HepG2 (cell line): ENCODE data around the gene ZNF628. TPM values are rescaled to one million over a fixed set of nuclear protein-coding genes. Genes with fewer than 3 reads are reported as not detected.

Experiments used
- AKAP8 ChIP-seq: sonication (generic); formaldehyde crosslinking; IDR thresholded peaks from 2 replicates; pipeline ENCODE4 v1.5.1; 2020; ENCODE audit warnings: mild to moderate bottlenecking, missing genetic modification reagents
- ARID4A ChIP-seq: sonication (generic); formaldehyde crosslinking; IDR thresholded peaks from 2 replicates; pipeline ENCODE4 v1.5.0; 2020; ENCODE audit warnings: mild to moderate bottlenecking, missing genetic modification reagents, borderline replicate concordance
- CAMTA2 ChIP-seq: sonication (generic); formaldehyde crosslinking; IDR thresholded peaks from 2 replicates; pipeline ENCODE4 v1.4.0; 2020; ENCODE audit warnings: mild to moderate bottlenecking, missing genetic modification reagents, borderline replicate concordance
- ETV5 ChIP-seq: IDR thresholded peaks from 2 replicates; pipeline ENCODE4 v1.6.1; 2018; ENCODE audit warnings: missing biosample characterization, missing genetic modification reagents, inconsistent platforms, borderline replicate concordance
- MBD4 ChIP-seq: IDR thresholded peaks from 2 replicates; pipeline ENCODE4 v1.6.1; 2012; ENCODE audit warnings: low read length, inconsistent platforms, borderline replicate concordance
- ZBTB42 ChIP-seq: sonication (generic); formaldehyde crosslinking; IDR thresholded peaks from 2 replicates; pipeline ENCODE4 v1.5.0; 2020; ENCODE audit warnings: mild to moderate bottlenecking, missing genetic modification reagents
- ZNF138 ChIP-seq: sonication (generic); formaldehyde crosslinking; IDR thresholded peaks from 2 replicates; pipeline ENCODE4 v1.5.0; 2020; ENCODE audit warnings: mild to moderate bottlenecking, low read depth, missing genetic modification reagents
- ZNF180 ChIP-seq: sonication (generic); formaldehyde crosslinking; IDR thresholded peaks from 2 replicates; pipeline ENCODE4 v1.4.0; 2020; ENCODE audit warnings: low read depth, missing genetic modification reagents, borderline replicate concordance
- ZNF232 ChIP-seq: sonication (generic); formaldehyde crosslinking; IDR thresholded peaks from 2 replicates; pipeline ENCODE4 v1.4.0; 2020; ENCODE audit warnings: missing genetic modification reagents, borderline replicate concordance
- ZNF256 ChIP-seq: sonication (generic); formaldehyde crosslinking; conservative IDR thresholded peaks from 2 replicates; pipeline ENCODE4 v1.4.0; 2020; ENCODE audit warnings: missing genetic modification reagents
- ZNF264 ChIP-seq: sonication (generic); formaldehyde crosslinking; IDR thresholded peaks from 2 replicates; pipeline ENCODE4 v1.4.0; 2020; ENCODE audit warnings: missing genetic modification reagents
- ZNF331 ChIP-seq: sonication (generic); formaldehyde crosslinking; IDR thresholded peaks from 2 replicates; pipeline ENCODE4 v1.4.0; 2020; ENCODE audit warnings: missing genetic modification reagents
- ZNF430 ChIP-seq: sonication (generic); formaldehyde crosslinking; IDR thresholded peaks from 2 replicates; pipeline ENCODE4 v1.9.0; 2021; ENCODE audit warnings: mild to moderate bottlenecking, missing genetic modification reagents
- ZNF678 ChIP-seq: sonication (generic); formaldehyde crosslinking; IDR thresholded peaks from 2 replicates; pipeline ENCODE4 v1.4.0; 2020; ENCODE audit warnings: mild to moderate bottlenecking, missing genetic modification reagents
- ZNF83 ChIP-seq: sonication (generic); formaldehyde crosslinking; IDR thresholded peaks from 2 replicates; pipeline ENCODE4 v1.4.0; 2020; ENCODE audit warnings: missing genetic modification reagents, mild to moderate bottlenecking, borderline replicate concordance
- ZNF891 ChIP-seq: sonication (generic); formaldehyde crosslinking; IDR thresholded peaks from 2 replicates; pipeline ENCODE4 v1.5.0; 2020; ENCODE audit warnings: mild to moderate bottlenecking, missing genetic modification reagents
- ZSCAN12 ChIP-seq: sonication (generic); formaldehyde crosslinking; IDR thresholded peaks from 2 replicates; pipeline ENCODE4 v1.9.0; 2021; ENCODE audit warnings: mild to moderate bottlenecking, missing genetic modification reagents
- ZSCAN22 ChIP-seq: sonication (generic); formaldehyde crosslinking; IDR thresholded peaks from 2 replicates; pipeline ENCODE4 v1.4.0; 2020; ENCODE audit warnings: mild to moderate bottlenecking, missing genetic modification reagents
- polyA plus RNA-seq, 8 experiments: library from polyadenylated mRNA; depleted of rRNA in 3 of 8; stranded (reverse) in 7 of 8; unstranded in 1 of 8; fragments of >200 nt; fragmentation: Illumina TruSeq in 4 of 8; extraction: Trizol in 4 of 8; gene quantifications; 2 replicates each; pipeline versions ENCODE4 v1.2.1 to v1.2.3, GENCODE V29; 2011 to 2016; ENCODE audit warnings: low read depth in 4 of 8, missing spikeins in 1 of 8, mixed read lengths in 1 of 8; ENCODE audit not compliant: insufficient read depth in 1 of 8
- total RNA-seq, 5 experiments: library from RNA; depleted of rRNA; stranded (reverse); fragments of >200 nt; fragmentation: Illumina TruSeq; extraction: Trizol; gene quantifications; 2 replicates each; pipeline ENCODE4 v1.2.3, GENCODE V29; 2016; ENCODE audit warnings: low read depth in 1 of 5
- TF ChIP-seq, protein P1 (sequence below), 2 experiments: fragments of 450-650 bp in 1 of 2; sonication (generic) in 1 of 2; formaldehyde crosslinking; IDR thresholded peaks; 2 replicates each; pipeline versions ENCODE4 v1.5.0 to v1.8.0; 2020 to 2022; ENCODE audit warnings: mild to moderate bottlenecking in 1 of 2, missing genetic modification reagents in 1 of 2
- TF ChIP-seq, protein P2 (sequence below): sonication (generic); formaldehyde crosslinking; IDR thresholded peaks from 2 replicates; pipeline ENCODE4 v1.4.0; 2020; ENCODE audit warnings: mild to moderate bottlenecking, missing genetic modification reagents

Gene ZNF628
- total and polyA plus RNA-seq, 2 of the 13 experiments (the other 11 are each of a cell fraction or from before 2014, with no cell fraction given), result 0.54 to 1.2 TPM

DNA sequence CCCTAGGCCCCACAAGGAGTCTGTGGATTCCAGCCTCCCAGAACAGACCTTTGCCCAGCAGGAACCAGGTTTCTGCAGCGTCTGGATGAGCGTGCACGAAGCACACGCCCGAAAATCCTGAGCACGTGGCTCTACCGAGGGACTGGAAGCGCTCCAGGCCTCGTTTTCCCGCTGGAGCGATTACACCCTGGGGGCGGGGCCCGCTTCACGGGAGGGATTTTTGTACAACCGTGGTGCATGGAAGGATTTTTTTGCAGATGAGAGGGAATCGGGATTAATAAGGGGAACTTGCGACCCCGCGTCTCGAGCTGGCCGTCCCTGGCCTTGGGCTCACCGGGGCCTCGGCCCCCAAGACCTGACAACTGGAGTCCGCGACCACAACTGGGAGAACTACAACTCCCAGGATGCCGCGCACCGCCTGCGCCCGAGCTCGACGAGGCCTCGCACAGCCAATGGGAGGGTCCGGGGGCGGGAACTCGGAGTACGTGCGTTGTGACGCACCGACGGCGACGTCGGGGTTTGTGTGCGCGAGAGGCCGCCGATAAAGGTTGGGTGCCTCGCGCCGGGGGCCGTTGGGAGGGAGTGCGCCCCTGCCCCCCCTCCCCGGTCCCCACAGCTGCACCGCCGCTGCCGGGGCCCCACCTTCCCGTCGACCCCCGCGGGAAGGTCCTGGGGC lies at the start of gene ZNF628 (continued):
- TF ChIP-seq ZSCAN12 (CRISPR knock-in tag) (peak; percentile 86; the same call in 1 of the 2 replicates), ZNF138 (CRISPR knock-in tag) (0 out of 2 replicates have a peak, but pooled peaks have one; percentile 39), ZNF678 (CRISPR knock-in tag) (peak; percentile 70), ZNF180 (no peak), ZNF891 (CRISPR knock-in tag) (peak; percentile 43; the same call in 1 of the 2 replicates), ZNF83 (CRISPR knock-in tag) (peak; percentile 66; the same call in 1 of the 2 replicates), MBD4 (no peak), ZBTB42 (peak; percentile 73), ETV5 (CRISPR knock-in tag) (peak; percentile 22), ZNF232 (CRISPR knock-in tag) (peak; percentile 95), ARID4A (CRISPR knock-in tag) (peak; percentile 75; the same call in 1 of the 2 replicates), CAMTA2 (CRISPR knock-in tag) (no peak), ZNF331 (CRISPR knock-in tag) (peak; percentile 17; the same call in 1 of the 2 replicates), ZNF264 (CRISPR knock-in tag) (peak; percentile 79; the same call in 1 of the 2 replicates), ZNF256 (CRISPR knock-in tag) (peak; percentile 91), AKAP8 (no peak), ZSCAN22 (no peak), ZNF430 (CRISPR knock-in tag) (peak; percentile 92; the same call in 1 of the 2 replicates)
- TF ChIP-seq, protein P1, sequence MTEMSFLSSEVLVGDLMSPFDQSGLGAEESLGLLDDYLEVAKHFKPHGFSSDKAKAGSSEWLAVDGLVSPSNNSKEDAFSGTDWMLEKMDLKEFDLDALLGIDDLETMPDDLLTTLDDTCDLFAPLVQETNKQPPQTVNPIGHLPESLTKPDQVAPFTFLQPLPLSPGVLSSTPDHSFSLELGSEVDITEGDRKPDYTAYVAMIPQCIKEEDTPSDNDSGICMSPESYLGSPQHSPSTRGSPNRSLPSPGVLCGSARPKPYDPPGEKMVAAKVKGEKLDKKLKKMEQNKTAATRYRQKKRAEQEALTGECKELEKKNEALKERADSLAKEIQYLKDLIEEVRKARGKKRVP (CRISPR knock-in tag; IDR thresholded peaks at IDR 0.05), result 0 out of 4 replicates have a peak, but pooled peaks of 1 of the 2 experiments have one; percentile 34
- TF ChIP-seq, protein P2, sequence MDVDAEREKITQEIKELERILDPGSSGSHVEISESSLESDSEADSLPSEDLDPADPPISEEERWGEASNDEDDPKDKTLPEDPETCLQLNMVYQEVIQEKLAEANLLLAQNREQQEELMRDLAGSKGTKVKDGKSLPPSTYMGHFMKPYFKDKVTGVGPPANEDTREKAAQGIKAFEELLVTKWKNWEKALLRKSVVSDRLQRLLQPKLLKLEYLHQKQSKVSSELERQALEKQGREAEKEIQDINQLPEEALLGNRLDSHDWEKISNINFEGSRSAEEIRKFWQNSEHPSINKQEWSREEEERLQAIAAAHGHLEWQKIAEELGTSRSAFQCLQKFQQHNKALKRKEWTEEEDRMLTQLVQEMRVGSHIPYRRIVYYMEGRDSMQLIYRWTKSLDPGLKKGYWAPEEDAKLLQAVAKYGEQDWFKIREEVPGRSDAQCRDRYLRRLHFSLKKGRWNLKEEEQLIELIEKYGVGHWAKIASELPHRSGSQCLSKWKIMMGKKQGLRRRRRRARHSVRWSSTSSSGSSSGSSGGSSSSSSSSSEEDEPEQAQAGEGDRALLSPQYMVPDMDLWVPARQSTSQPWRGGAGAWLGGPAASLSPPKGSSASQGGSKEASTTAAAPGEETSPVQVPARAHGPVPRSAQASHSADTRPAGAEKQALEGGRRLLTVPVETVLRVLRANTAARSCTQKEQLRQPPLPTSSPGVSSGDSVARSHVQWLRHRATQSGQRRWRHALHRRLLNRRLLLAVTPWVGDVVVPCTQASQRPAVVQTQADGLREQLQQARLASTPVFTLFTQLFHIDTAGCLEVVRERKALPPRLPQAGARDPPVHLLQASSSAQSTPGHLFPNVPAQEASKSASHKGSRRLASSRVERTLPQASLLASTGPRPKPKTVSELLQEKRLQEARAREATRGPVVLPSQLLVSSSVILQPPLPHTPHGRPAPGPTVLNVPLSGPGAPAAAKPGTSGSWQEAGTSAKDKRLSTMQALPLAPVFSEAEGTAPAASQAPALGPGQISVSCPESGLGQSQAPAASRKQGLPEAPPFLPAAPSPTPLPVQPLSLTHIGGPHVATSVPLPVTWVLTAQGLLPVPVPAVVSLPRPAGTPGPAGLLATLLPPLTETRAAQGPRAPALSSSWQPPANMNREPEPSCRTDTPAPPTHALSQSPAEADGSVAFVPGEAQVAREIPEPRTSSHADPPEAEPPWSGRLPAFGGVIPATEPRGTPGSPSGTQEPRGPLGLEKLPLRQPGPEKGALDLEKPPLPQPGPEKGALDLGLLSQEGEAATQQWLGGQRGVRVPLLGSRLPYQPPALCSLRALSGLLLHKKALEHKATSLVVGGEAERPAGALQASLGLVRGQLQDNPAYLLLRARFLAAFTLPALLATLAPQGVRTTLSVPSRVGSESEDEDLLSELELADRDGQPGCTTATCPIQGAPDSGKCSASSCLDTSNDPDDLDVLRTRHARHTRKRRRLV (CRISPR knock-in tag), result peak; percentile 88
